HepG2 (cell line): ENCODE results near the gene PRMT7. TPM values are rescaled to one million over a fixed set of nuclear protein-coding genes. Genes with fewer than 3 reads are reported as not detected.

Source experiments
- ATAC-seq: fragments of 200-7000 bp; cut with Tn5 transposase; 3 replicates; pipeline ENCODE4 v1.9.1; 2020; ENCODE audit warnings: mild to moderate bottlenecking, moderate library complexity
- BruUV-seq: library from RNA; stranded (reverse); fragments of 400-500 nt; replicated peaks from 2 replicates; lab custom pipeline; 2021; lab: Mats Ljungman, UMichigan
- CTCF ChIA-PET: fragments of 300-600 bp; formaldehyde crosslinking; extraction: SDS; loops from one replicate; lab custom pipeline; 2021; ENCODE audit warnings: low total read pairs, inconsistent platforms, low intra/inter-chr PET ratio; lab: Yijun Ruan, JAX
- POLR2A ChIA-PET: fragments of 350-600 bp; sonication (Branson Sonifier 250); formaldehyde crosslinking; loops from one replicate; lab custom pipeline; 2020; ENCODE audit warnings: antibody characterized with exemption, inconsistent platforms; lab: Yijun Ruan, JAX
- DNase-seq: peaks from one replicate; pipeline ENCODE4 v3.0.0-alpha.2; 2015; ENCODE audit warnings: low spot score
- FAIRE-seq: peaks from 3 replicates; lab custom pipeline; 2011; peaks lifted over from hg19 to GRCh38; lab: Jason Lieb, UNC
- H2AFZ ChIP-seq: one replicate; pipeline ENCODE4 v1.6.1; 2011; ENCODE audit warnings: low read length, inconsistent platforms
- H3K27ac ChIP-seq: fragments of 300-600 bp; 3 replicates; pipeline ENCODE4 v1.8.0; 2011; ENCODE audit warnings: mixed run types, mild to moderate bottlenecking, mixed read lengths, low read length, inconsistent platforms; ENCODE audit not compliant: insufficient read depth; ENCODE audit errors: extremely low read length
- H3K27me3 ChIP-seq, 2 experiments: fragments of 200-600 bp in 1 of 2; 2 replicates in 1 of 2; 3 replicates in 1 of 2; pipeline versions ENCODE4 v1.6.0 to v1.8.0; 2011; ENCODE audit warnings: low read length in 2 of 2, mild to moderate bottlenecking in 2 of 2, moderate library complexity in 2 of 2, inconsistent platforms in 1 of 2; ENCODE audit not compliant: insufficient read depth in 2 of 2, control insufficient read depth in 1 of 2
- H3K36me3 ChIP-seq, 2 experiments: fragments of 200-600 bp in 1 of 2; replicated peaks in 1 of 2; 2 replicates in 1 of 2; 3 replicates in 1 of 2; pipeline versions ENCODE4 v1.5.1 to v1.8.0; 2011; ENCODE audit warnings: low read length in 2 of 2, inconsistent platforms in 1 of 2; ENCODE audit not compliant: insufficient read depth in 2 of 2, control insufficient read depth in 1 of 2
- H3K4me1 ChIP-seq: 2 replicates; pipeline ENCODE4 v1.5.1; 2012; ENCODE audit warnings: low read length, inconsistent platforms; ENCODE audit not compliant: insufficient read depth
- H3K4me2 ChIP-seq: 2 replicates; pipeline ENCODE4 v1.6.0; 2011; ENCODE audit warnings: low read depth, low read length, inconsistent platforms
- H3K4me3 ChIP-seq, 3 experiments: fragments of 200-600 bp in 1 of 3; sonication (generic), shearing (Covaris generic) in 1 of 3; replicated peaks in 1 of 3; 2 replicates each; pipeline ENCODE4 v1.5.1; 2011 to 2016; ENCODE audit warnings: low read length in 3 of 3, inconsistent platforms in 2 of 3, low read depth in 2 of 3, mild to moderate bottlenecking in 2 of 3, control low read depth in 1 of 3, mixed read lengths in 1 of 3; ENCODE audit not compliant: insufficient read depth in 1 of 3
- H3K79me2 ChIP-seq: one replicate; pipeline ENCODE4 v1.6.1; 2011; ENCODE audit warnings: low read length, inconsistent platforms; ENCODE audit not compliant: insufficient read depth
- H3K9ac ChIP-seq: 2 replicates; pipeline ENCODE4 v1.6.0; 2011; ENCODE audit warnings: mild to moderate bottlenecking, low read depth, low read length, inconsistent platforms; ENCODE audit not compliant: insufficient read depth
- H3K9me3 ChIP-seq: 2 replicates; pipeline ENCODE4 v1.5.1; 2012; ENCODE audit warnings: mild to moderate bottlenecking, low read length
- H4K20me1 ChIP-seq: 2 replicates; pipeline ENCODE4 v1.6.0; 2011; ENCODE audit warnings: inconsistent platforms, mild to moderate bottlenecking, low read length, moderate library complexity; ENCODE audit not compliant: insufficient read depth
- FOXK2 ChIP-seq: fragments of 450-650 bp; IDR thresholded peaks from 2 replicates; pipeline ENCODE4 v1.6.1; 2016
- MYC ChIP-seq: sonication (generic); formaldehyde crosslinking; IDR thresholded peaks from 2 replicates; pipeline ENCODE4 v1.9.0; 2021; ENCODE audit warnings: missing genetic modification reagents, borderline replicate concordance
- NFKBIZ ChIP-seq: IDR thresholded peaks from 2 replicates; pipeline ENCODE4 v1.6.1; 2018; ENCODE audit warnings: missing genetic modification reagents, missing compliant biosample characterization
- SSRP1 ChIP-seq: IDR thresholded peaks from 2 replicates; pipeline ENCODE4 v1.6.1; 2016; ENCODE audit warnings: control low read depth
- ZFP82 ChIP-seq: sonication (generic); formaldehyde crosslinking; IDR thresholded peaks from 2 replicates; pipeline ENCODE4 v1.5.1; 2020; ENCODE audit warnings: mild to moderate bottlenecking, missing genetic modification reagents, borderline replicate concordance
- ZNF121 ChIP-seq: sonication (generic); formaldehyde crosslinking; IDR thresholded peaks from 2 replicates; pipeline ENCODE4 v1.5.0; 2020; ENCODE audit warnings: mild to moderate bottlenecking, missing genetic modification reagents
- ZNF607 ChIP-seq: sonication (generic); formaldehyde crosslinking; IDR thresholded peaks from 2 replicates; pipeline ENCODE4 v1.5.1; 2020; ENCODE audit warnings: missing genetic modification reagents, mild to moderate bottlenecking, borderline replicate concordance
- ZNF737 ChIP-seq: sonication (generic); formaldehyde crosslinking; IDR thresholded peaks from 2 replicates; pipeline ENCODE4 v1.5.0; 2020; ENCODE audit warnings: missing genetic modification reagents, mild to moderate bottlenecking, borderline replicate concordance
- ZNF841 ChIP-seq: sonication (generic); formaldehyde crosslinking; IDR thresholded peaks from 2 replicates; pipeline ENCODE4 v1.8.1; 2023; ENCODE audit warnings: missing genetic modification reagents, borderline replicate concordance
- ZNF878 ChIP-seq: sonication (generic); formaldehyde crosslinking; IDR thresholded peaks from 2 replicates; pipeline ENCODE4 v1.8.1; 2023; ENCODE audit warnings: mild to moderate bottlenecking, missing genetic modification reagents, moderate library complexity
- WGBS: methylation state at CpG from one replicate; pipeline ENCODE4 v1.1.6; 2017; ENCODE audit warnings: low lambda C conversion rate; 5-methylcytosine and 5-hydroxymethylcytosine counted together
- in situ Hi-C: cut with HindIII; loops from 2 replicates; pipeline ENCODE4 v1.10.0; 2017; ENCODE audit warnings: low pct_unique_long_range_greater_than_20kb; ENCODE audit not compliant: extremely low pct_ligation_motif_present
- intact Hi-C: fragments of 100-400 bp; cut with micrococcal nuclease; formaldehyde crosslinking; loops from one replicate; pipeline ENCODE4 v1.10.0; 2022; ENCODE audit not compliant: unreplicated experiment
- polyA plus RNA-seq, 8 experiments: library from polyadenylated mRNA; depleted of rRNA in 3 of 8; stranded (reverse) in 7 of 8; unstranded in 1 of 8; fragments of >200 nt; fragmentation: Illumina TruSeq in 4 of 8; extraction: Trizol in 4 of 8; gene quantifications; 2 replicates each; pipeline versions ENCODE4 v1.2.1 to v1.2.3, GENCODE V29; 2011 to 2016; ENCODE audit warnings: low read depth in 4 of 8, missing spikeins in 1 of 8, mixed read lengths in 1 of 8; ENCODE audit not compliant: insufficient read depth in 1 of 8
- total RNA-seq, 5 experiments: library from RNA; depleted of rRNA; stranded (reverse); fragments of >200 nt; fragmentation: Illumina TruSeq; extraction: Trizol; gene quantifications; 2 replicates each; pipeline ENCODE4 v1.2.3, GENCODE V29; 2016; ENCODE audit warnings: low read depth in 1 of 5
- TF ChIP-seq, protein P1 (sequence below): sonication (generic); formaldehyde crosslinking; IDR thresholded peaks from 2 replicates; pipeline ENCODE4 v1.4.0; 2020; ENCODE audit warnings: mild to moderate bottlenecking, low read depth, missing genetic modification reagents
- TF ChIP-seq, protein P2 (sequence below): sonication (generic); formaldehyde crosslinking; conservative IDR thresholded peaks from 2 replicates; pipeline ENCODE4 v1.4.0; 2020; ENCODE audit warnings: missing genetic modification reagents
- TF ChIP-seq, protein P3 (sequence below): sonication (generic); formaldehyde crosslinking; IDR thresholded peaks from 2 replicates; pipeline ENCODE4 v1.4.0; 2020; ENCODE audit warnings: missing genetic modification reagents

Gene PRMT7
- total and polyA plus RNA-seq, 2 of the 13 experiments (the other 11 are each of a cell fraction or from before 2014, with no cell fraction given), result 47.5 to 55.0 TPM

DNA sequence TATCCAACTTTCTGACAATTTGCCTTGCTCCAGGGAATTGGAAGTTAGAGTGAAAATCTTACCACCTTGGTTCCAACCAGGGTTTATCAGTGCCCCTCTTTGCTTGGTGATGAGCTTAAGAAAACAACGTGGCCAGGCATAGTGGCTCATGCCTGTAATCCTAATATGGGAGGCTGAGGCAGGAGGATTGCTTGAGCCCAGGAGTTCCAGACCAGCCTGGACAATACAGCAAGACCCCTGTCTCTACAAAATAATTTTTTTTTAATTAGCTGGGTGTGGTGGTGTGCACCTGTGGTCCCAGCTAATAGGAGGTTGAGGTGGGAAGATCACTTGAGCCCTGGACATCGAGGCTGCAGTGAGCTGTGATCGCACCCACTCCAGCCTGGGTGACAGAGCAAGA lies 25.1 kb upstream of the PRMT7 start:
- POLR2A ChIA-PET, result interaction anchor here (0.9 to 4.3 kb wide), 4 partner anchors 10 to 49 kb away, joined by 3 to 22 read pairs (median 4); partner anchors contain the start of genes PRMT7, SLC7A6 and SLC7A6OS
- no peak overlapping the region for H2AFZ ChIP-seq
- H3K4me3 ChIP-seq, result no peak overlapping the region
- in situ Hi-C loops, result no loop called here
- no TSS peak for BruUV-seq
- H3K4me2 ChIP-seq, result no peak overlapping the region
- H3K9me3 ChIP-seq, result no peaks in the 10 kb centered on the region
- TF ChIP-seq ZNF121 (CRISPR knock-in tag), result peak; percentile 75
- TF ChIP-seq NFKBIZ, result no peak
- TF ChIP-seq, all 625 proteins: peak for 1
- no peak for FAIRE-seq
- CTCF ChIA-PET, result no interaction called here
- no peak for ATAC-seq
- DNase-seq, result no peak
- peaks cover 46% of the 10 kb centered on the region for H3K79me2 ChIP-seq
- intact Hi-C loops, result no loop called here
- 100% methylated on average over 3 of the region's 3 CpGs for WGBS
- H3K4me1 ChIP-seq, result peaks cover 60% of the 10 kb centered on the region
- no peak overlapping the region for H3K27ac ChIP-seq
- no peaks in the 10 kb centered on the region for H3K27me3 ChIP-seq
- no peaks in the 10 kb centered on the region for H4K20me1 ChIP-seq
- H3K36me3 ChIP-seq, result peaks cover 24 to 62% of the 10 kb centered on the region in 2 experiments
- H3K9ac ChIP-seq, result no peak overlapping the region

DNA sequence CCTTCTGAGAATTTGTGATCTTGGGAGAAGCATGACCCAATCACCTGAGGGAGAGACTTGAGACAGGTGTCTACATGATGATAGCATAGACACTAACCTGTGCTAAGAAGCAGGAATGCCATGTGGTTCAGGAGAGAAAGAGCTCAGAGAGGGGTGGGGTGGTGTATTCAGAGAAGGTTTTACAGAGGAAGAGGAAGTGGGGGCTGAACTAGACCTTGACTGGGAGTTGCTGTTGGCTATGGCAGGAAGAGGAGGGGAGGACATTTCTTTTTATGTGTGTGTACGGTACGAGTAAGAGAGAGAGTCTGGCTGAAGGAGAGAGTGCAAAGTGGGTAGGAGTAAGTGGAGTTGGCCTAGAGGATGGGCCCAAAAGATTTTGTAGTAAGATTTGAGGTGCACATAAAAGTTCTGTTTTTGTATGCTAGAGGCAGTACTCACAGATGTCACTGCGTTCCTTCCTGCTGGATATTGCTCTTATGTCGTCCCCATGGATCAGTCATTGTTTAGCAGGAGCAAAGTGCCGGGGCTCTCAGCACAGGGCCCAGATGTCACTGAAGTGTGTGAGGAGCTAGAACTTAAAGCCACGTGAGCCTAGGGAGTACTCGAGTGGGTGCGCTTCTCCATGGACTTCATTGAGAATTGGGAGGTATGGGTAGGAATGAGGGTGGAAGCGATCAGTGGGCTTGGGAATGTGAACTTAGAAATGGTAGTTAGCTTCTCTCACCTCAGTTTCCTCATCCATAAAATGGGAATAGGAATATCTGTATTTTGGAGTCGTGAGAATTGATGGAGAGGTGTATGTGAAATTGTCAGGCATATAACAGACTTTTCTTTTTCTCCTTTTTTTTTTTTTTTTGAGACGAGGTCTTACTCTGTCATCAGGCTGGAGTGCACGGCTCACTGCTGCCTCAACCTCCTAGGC lies 24.4 kb upstream of the PRMT7 start:
- Histone ChIP-seq H3K27me3 (no peaks in the 10 kb centered on the region), H3K4me2 (no peak overlapping the region), H3K4me3 (no peak overlapping the region), H3K27ac (no peak overlapping the region), H3K9ac (no peak overlapping the region), H3K4me1 (peaks cover 52% of the 10 kb centered on the region), H3K36me3 (peaks cover 28 to 69% of the 10 kb centered on the region in 2 experiments), H3K9me3 (no peaks in the 10 kb centered on the region), H3K79me2 (peaks cover 46% of the 10 kb centered on the region), H2AFZ (no peak overlapping the region), H4K20me1 (no peaks in the 10 kb centered on the region)
- no TSS peak for BruUV-seq
- in situ Hi-C loops, result no loop called here
- CTCF ChIA-PET, result no interaction called here
- ATAC-seq, result no peak
- 90% methylated on average over 12 of the region's 12 CpGs for WGBS
- intact Hi-C loops, result no loop called here
- POLR2A ChIA-PET, result interaction anchor here (1.2 to 4.3 kb wide), 2 partner anchors 25 to 50 kb away, joined by 4 to 22 read pairs; partner anchors contain the start of genes PRMT7 and SLC7A6OS
- DNase-seq, result peak; percentile 35
- FAIRE-seq, result peak; percentile 26
- no peak for TF ChIP-seq ZNF607
- TF ChIP-seq, protein P1, sequence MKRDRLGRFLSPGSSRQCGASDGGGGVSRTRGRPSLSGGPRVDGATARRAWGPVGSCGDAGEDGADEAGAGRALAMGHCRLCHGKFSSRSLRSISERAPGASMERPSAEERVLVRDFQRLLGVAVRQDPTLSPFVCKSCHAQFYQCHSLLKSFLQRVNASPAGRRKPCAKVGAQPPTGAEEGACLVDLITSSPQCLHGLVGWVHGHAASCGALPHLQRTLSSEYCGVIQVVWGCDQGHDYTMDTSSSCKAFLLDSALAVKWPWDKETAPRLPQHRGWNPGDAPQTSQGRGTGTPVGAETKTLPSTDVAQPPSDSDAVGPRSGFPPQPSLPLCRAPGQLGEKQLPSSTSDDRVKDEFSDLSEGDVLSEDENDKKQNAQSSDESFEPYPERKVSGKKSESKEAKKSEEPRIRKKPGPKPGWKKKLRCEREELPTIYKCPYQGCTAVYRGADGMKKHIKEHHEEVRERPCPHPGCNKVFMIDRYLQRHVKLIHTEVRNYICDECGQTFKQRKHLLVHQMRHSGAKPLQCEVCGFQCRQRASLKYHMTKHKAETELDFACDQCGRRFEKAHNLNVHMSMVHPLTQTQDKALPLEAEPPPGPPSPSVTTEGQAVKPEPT (CRISPR knock-in tag), result no peak
- no peak for TF ChIP-seq ZNF878 (CRISPR knock-in tag)
- TF ChIP-seq ZFP82 (CRISPR knock-in tag), result no peak
- TF ChIP-seq, protein P2, sequence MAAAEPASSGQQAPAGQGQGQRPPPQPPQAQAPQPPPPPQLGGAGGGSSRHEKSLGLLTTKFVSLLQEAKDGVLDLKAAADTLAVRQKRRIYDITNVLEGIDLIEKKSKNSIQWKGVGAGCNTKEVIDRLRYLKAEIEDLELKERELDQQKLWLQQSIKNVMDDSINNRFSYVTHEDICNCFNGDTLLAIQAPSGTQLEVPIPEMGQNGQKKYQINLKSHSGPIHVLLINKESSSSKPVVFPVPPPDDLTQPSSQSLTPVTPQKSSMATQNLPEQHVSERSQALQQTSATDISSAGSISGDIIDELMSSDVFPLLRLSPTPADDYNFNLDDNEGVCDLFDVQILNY (CRISPR knock-in tag), result no peak
- TF ChIP-seq ZNF841 (CRISPR knock-in tag), result no peak
- no peak for TF ChIP-seq ZNF737 (CRISPR knock-in tag)
- TF ChIP-seq, protein P3, sequence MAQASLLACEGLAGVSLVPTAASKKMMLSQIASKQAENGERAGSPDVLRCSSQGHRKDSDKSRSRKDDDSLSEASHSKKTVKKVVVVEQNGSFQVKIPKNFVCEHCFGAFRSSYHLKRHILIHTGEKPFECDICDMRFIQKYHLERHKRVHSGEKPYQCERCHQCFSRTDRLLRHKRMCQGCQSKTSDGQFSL (CRISPR knock-in tag), result no peak
- TF ChIP-seq MYC (CRISPR knock-in tag), result no peak
- TF ChIP-seq FOXK2, result no peak
- TF ChIP-seq SSRP1 (CRISPR knock-in tag), result no peak
